AML-193 (cell line): Measurements from ENCODE around the gene HSPA12A.

ENCODE experiments used
- DNase-seq, 2 experiments: peaks; one replicate each; lab custom pipeline; 2025; lab: John Stamatoyannopoulos, UW

The HSPA12A gene

GRCh38 chr10:116629340-116629739 is 113.0 kb downstream of the HSPA12A start:
- DNase-seq: no peak

GRCh38 chr10:116627386-116627933 is 114.9 kb downstream of the HSPA12A start:
- no peak for DNase-seq

- DNase-seq: no peak
Measured at GRCh38 chr10:116626815-116627214, 115.6 kb downstream of the HSPA12A start.

GRCh38 chr10:116625845-116626244 is 116.5 kb downstream of the HSPA12A start:
- no peak for DNase-seq

GRCh38 chr10:116621934-116622655 is 120.3 kb downstream of the HSPA12A start:
- no peak for DNase-seq

GRCh38 chr10:116621476-116621875 is 120.9 kb downstream of the HSPA12A start:
- DNase-seq: no peak
